HG03159 (cell line): ENCODE results near the gene ITPR1.

ENCODE experiments used
- ATAC-seq: cut with Tn5 transposase; IDR thresholded peaks from one replicate; pipeline ENCODE4 v1.9.1; 2021; ENCODE audit warnings: mild to moderate bottlenecking, moderate library complexity; ENCODE audit not compliant: unreplicated experiment

ITPR1 gene

GRCh38 chr3:4768021-4768420 lies 274.9 kb downstream of the ITPR1 start:
- no peak for ATAC-seq

DNA sequence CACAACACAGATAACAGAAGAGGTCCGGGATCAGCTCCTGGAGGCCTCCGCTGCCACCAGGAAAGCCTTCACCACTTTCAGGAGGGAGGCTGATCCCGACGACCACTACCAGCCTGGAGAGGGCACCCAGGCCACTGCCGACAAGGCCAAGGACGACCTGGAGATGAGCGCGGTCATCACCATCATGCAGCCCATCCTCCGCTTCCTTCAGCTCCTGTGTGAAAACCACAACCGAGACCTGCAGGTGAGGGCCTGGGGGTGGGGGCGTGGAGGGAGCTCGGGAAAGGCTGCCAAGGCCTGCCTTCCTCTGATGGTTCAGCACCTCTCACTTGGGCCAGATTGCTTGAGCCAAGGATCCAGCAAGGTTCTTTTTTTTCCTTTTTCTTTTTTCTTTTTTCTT lies 275.4 kb downstream of the ITPR1 start:
- no peak for ATAC-seq

DNA sequence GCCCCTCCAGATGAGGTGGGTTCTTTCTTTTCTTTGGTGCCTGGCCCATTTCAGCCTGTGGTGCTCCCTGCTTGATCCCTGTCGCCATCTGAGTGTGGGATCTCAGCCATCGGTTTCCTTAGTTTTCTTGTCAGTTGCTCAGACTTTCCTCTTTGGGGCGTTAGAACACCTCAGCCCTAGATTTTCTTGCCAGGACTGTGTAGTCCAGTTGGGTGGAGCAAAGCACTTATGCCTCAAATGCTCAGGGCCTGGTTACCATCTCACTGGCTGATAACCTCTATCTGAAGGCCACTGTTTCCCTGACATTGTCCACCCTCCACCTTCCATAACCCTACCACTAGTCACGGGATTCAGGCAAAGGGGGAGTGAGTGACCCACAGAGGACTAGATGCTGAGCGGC lies 277.4 kb downstream of the ITPR1 start:
- no peak for ATAC-seq

GRCh38 chr3:4771243-4771642 lies 278.1 kb downstream of the ITPR1 start:
- ATAC-seq = no peak

GRCh38 chr3:4772171-4772804 lies 279.1 kb downstream of the ITPR1 start:
- no peak for ATAC-seq

GRCh38 chr3:4772858-4773257 lies 279.7 kb downstream of the ITPR1 start:
- no peak for ATAC-seq

DNA sequence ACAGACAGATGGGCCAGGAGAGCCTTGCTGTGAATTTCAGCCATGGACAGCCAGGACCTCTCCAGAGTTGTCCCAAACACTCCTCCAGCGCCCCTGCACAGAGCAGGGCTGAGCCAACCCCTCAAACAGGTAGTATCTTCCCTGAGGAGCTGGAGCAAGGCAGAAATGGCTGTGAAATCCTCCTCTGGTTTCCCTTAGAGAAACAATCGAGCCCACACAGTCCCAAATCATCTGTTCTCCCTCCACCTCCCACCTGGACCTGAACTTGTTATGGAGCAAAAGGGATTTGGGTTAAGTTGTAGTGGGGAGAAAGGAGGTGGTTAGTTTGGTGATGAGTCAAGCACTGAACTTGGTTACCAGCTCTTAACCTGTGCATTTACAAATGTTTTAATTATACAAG lies 280.4 kb downstream of the ITPR1 start:
- no peak for ATAC-seq

DNA sequence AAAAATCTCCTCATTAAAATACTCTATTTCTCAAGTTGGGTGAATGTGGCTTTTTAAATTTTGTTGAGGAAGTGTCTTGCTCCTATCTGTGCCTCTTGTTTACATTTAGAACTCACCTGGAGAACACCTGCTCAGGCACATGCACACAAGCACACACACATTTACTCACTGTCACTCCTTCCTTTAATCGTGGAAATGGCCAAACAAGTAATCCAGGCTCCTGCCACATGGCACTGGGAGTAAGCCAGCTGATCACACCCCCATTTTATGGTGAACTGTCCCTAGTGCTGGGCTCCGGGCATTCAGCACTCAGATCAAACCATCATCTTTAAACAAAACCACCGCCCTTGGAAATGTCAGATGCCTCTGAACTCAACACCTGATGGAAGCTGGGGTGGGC lies 281.4 kb downstream of the ITPR1 start:
- ATAC-seq = no peak

- ATAC-seq = peak; percentile 32
These were observed 283.3 kb downstream of the ITPR1 start for GRCh38 chr3:4776399-4776979.

DNA sequence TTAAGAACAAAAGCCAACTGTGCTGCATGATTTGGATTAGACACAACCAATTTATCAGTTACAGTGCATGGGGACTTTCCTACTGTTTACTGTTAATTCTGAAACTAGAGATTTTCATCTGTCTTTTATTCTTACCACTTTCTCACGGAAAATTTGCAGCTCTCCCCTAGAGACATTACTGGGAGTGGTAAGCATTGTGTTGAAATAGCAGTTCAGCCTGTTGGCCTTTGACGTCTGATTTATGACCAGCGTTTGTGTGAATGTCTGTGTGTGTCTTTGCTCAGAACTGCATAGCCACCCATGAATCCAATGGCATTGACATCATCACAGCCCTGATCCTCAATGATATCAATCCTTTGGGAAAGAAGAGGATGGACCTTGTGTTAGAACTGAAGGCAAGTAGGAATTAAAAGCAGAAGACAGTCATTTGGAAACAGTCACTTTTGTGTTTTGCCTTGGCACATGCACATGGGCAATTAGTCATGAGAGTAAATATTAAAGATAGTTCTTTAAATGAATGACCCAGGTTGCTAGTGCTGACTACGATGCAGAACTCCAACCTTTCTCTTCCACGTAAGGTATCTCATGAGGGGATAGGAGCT lies 283.9 kb downstream of the ITPR1 start:
- peak; percentile 74 for ATAC-seq

DNA sequence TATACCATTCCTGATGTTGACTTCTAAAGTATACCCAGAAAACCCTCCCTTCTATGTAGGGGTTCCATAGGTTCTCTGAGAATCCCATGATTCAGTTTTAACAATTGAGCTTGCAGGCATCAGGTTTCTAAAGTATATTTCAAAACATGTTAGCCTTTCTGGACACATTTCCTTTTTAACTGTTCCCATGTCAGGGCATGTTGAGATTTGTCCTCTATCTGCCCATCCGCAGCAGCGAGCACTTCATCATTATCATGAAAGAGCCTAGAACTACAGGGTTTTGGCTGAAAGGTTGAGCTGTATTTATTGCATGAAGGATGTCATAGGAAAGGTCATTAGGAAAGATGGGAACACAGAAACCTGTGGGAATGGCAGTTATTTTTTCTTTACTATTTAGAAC lies 285.0 kb downstream of the ITPR1 start:
- ATAC-seq = no peak

DNA sequence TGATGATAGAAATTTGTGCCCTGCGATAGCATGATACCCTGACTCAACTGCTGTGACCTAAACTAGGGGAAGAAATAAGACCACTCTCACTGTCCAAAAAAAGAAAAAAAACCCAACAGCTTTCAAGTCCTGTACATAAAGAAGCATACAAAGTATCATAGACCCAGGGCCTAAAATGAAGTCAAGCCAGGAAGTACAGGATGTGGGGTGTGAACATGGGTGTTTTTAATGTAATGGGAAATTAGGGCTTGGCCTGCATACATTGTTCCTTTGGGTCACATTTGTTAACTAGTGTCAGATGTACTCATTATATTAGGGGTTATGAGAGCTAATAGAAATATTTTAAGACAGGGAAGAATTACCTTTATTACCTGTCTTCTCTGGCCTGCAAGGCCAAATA lies 285.6 kb downstream of the ITPR1 start:
- no peak for ATAC-seq

DNA sequence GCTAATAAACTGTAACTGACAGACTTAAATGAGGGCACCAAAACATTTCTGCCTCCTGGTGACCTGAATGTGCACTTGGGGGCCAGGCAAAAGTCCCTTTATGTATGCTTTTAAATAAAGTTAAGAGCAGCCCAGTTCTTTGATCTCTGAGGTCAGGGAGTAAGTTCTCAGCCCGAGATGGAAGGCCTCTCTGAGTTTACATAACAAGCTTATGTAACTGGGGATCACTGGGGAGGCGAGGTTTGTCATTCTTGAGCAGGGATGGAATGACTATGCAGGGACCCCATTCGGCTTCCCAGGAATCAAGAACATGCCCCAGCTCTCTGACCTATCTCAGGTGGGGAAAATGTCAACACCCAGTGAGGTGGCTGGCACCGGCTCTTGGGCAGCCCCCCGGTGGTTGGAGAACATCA lies 287.4 kb downstream of the ITPR1 start:
- no peak for ATAC-seq

- ATAC-seq = no peak
These were observed 288.9 kb downstream of the ITPR1 start for GRCh38 chr3:4782095-4782494.

DNA sequence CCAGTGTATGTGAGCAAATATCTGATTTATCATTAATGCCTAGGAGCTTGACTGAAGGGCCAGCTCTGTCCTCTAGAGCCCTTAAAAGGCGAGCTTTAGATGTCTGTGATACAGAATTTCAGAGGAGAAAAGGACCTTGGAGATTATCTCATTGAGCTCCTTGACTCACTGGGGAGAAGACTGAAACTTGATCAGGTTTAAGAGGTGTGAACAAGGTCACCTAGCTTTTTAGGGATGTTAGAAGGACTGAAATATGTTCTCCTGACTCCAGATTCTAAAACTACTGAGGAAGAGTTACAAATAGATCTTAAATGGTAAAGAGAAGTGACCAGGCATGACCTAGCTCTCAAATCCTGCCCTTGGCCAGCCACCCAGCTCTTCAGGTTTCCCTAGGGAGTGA lies 292.4 kb downstream of the ITPR1 start:
- no peak for ATAC-seq

DNA sequence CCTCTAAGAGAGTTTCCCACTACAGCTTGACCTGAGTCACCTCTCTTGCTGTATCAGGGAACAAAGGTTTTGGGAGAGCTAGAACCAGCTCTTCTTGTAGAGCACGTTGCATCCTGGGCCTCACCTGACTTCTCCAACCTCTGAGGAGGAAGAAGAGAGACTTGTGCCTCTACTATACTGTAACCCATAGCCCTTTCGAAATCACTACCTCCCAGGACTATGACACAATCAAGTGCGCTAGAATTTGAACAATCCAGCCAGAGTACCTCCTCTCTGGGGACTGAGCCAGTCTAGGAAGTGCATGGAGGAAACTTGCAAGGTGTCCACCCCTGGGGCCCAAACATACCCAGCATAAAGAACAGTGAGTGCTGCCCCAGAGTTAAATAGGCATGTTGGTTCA lies 293.3 kb downstream of the ITPR1 start:
- no peak for ATAC-seq

GRCh38 chr3:4791358-4791757 lies 298.2 kb downstream of the ITPR1 start:
- no peak for ATAC-seq

DNA sequence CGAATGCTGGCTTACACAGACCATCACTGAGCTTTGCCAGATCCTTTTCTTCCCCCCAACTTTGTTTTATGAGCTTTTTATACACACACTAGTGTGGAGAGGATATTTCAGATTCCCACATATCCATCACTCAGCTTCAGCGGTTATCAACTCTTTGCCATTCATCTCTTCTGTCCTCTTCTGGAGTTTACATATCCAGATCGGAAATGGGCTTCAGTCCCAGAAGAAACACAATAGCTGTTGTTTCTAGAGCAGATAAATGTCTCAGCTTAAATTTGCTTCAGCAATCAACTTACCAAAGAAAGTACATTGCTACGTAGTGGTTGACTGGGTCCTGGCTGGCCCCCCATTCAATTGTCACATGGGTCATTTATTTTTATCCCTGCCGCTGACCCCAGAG lies 300.2 kb downstream of the ITPR1 start:
- no peak for ATAC-seq

GRCh38 chr3:4794331-4794730 lies 301.2 kb downstream of the ITPR1 start:
- no peak for ATAC-seq

DNA sequence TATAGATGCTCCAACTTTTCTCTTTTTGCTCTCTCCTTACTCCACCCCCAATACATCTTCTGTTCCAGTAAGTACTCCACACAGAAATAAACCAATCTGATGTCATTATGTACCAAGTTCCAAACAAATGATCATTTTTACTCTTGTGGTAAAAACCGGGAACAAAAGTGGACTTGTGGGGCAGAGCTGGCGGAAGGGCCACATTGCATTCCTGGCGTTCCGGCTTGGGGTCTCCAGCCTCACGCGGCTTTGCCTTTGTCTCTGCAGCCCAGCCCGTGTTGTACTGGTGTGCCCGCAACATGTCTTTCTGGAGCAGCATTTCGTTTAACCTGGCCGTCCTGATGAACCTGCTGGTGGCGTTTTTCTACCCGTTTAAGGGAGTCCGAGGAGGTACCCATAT lies 301.6 kb downstream of the ITPR1 start:
- ATAC-seq = no peak

GRCh38 chr3:4795905-4796304 lies 302.8 kb downstream of the ITPR1 start:
- no peak for ATAC-seq

DNA sequence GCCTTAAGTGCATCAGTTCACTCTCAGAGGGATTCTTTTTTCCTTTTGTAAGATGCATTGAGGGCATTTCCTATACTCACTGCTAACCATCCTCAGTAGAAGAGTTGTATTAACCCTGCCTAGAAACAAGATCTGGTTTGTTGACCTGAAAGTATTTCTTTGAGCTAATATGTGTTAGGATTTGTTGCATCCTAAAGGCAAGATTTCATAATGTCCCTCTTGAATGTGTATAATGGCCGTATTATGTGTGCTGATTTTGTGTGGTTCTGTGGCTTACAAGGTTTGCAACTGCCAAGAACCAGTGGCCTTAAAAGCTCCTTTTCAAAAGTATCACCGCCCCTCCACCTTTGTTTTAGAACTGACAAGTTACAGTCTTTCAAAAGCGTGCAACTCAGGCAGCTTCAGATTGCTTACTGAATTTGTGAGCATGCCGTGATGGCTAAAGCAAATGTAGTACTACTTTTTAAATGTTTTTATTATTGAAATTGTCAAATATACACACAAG lies 304.1 kb downstream of the ITPR1 start:
- ATAC-seq = no peak
